ENCODE results near the gene CDKAL1.

The CDKAL1 gene

DNA sequence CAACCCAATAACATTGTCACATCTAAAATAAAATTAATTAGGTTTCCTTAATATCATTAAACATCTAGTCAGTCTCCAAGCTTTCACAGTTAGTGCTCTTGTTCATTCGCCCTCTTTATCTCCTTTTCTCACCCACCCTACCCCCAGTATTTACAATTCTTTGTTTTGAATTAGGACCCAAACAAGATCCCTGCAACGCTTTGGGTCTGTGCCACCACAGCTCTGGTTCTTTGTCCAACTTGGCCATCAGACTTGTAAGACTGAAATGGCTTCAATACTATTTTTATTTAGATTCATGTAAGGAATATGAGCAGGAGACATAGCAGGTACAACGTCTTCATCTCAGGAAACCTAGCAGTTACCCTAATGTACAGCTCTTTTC is 276.5 kb downstream of the CDKAL1 start:
- 32% methylated on average over 1 of the region's 3 CpGs for WGBS
- Histone ChIP-seq H2AFZ (ENCODE audit: low read depth, low read length) (no peak overlapping the region), H4K8ac (ENCODE audit: low read length) (peak overlapping the region; percentile 23), H3K36me3 (ENCODE audit: control insufficient read depth in 1 of 2, insufficient read depth in 2 of 2, low read depth in 1 of 2, low read length in 2 of 2) (no peaks in the 10 kb centered on the region), H3K4me2 (ENCODE audit: low read length, poor library complexity, severe bottlenecking) (no peak overlapping the region), H3K27ac (ENCODE audit: low read length, poor library complexity, severe bottlenecking) (peak overlapping the region; percentile 95), H3K27me3 (ENCODE audit: control insufficient read depth in 1 of 2, insufficient read depth in 1 of 2, low read length in 2 of 2) (no peaks in the 10 kb centered on the region), H2BK120ac (ENCODE audit: low read depth, low read length) (peak overlapping the region; percentile 34), H3K14ac (ENCODE audit: low read length in 2 of 2) (no peak overlapping the region), H4K91ac (ENCODE audit: low read length) (no peak overlapping the region), H2BK15ac (ENCODE audit: low read depth, poor library complexity, severe bottlenecking) (no peak overlapping the region), H3K79me1 (replicated peaks; ENCODE audit: low read length, poor library complexity, severe bottlenecking) (peaks cover 5% of the 10 kb centered on the region), H3K18ac (ENCODE audit: low read depth in 1 of 2, low read length in 2 of 2) (peak overlapping the region; percentile 52 to 56), H3K23ac (ENCODE audit: low read length in 2 of 2) (no peak overlapping the region), H3K4me1 (ENCODE audit: control insufficient read depth, insufficient read depth, low read depth, low read length) (peaks cover 2% of the 10 kb centered on the region), H3K4ac (ENCODE audit: low read depth in 1 of 2, low read length in 2 of 2) (no peak overlapping the region), H2BK5ac (ENCODE audit: low read depth, low read length, poor library complexity, severe bottlenecking) (peak overlapping the region; percentile 96), H3K4me3 (ENCODE audit: insufficient read depth in 1 of 2, low read depth in 1 of 2, low read length in 2 of 2) (no peak overlapping the region), H2AK5ac (ENCODE audit: low read length, severe bottlenecking) (peak overlapping the region; percentile 97), H2BK12ac (ENCODE audit: low read length in 2 of 2) (no peak overlapping the region), H3K9me3 (ENCODE audit: control insufficient read depth, low read length) (peaks cover 9% of the 10 kb centered on the region), H3K9ac (ENCODE audit: low read length) (peak overlapping the region; percentile 88)
- no peak for DNase-seq

DNA sequence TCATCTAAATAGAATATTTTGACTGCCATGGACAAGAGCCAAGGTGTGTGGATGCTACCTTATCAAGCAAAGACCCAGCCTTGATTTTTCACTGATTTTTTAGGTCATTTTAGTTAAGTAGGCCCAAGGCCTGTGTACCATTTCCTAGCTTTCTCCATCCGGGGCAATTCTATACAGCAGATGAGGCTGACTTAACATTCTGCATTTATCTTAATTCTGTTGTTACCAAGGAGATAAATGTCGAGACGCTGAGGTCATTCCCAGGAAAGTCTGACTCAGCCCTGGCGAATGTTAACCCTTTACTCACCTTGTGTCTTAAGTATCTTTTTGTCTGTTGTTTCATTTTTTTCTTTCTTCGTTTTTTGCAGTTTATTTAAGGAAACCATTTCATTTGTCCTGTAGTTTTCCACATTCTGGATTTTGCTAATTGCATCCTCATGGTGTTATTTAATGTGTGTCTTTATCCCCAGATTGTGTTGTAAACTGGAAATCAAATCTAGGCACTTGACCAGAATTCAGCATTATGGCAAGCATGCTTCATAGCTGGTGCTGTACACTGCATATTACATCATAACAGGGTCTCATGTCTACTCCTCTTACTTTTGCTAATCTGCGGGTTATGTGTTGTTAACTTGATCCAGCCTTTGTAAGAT is 277.0 kb downstream of the CDKAL1 start:
- Histone ChIP-seq H4K91ac (ENCODE audit: low read length) (no peak overlapping the region), H2BK15ac (ENCODE audit: low read depth, poor library complexity, severe bottlenecking) (no peak overlapping the region), H3K4me2 (ENCODE audit: low read length, poor library complexity, severe bottlenecking) (no peak overlapping the region), H3K4me1 (ENCODE audit: control insufficient read depth, insufficient read depth, low read depth, low read length) (peaks cover 2% of the 10 kb centered on the region), H2BK120ac (ENCODE audit: low read depth, low read length) (peak overlapping the region; percentile 34), H3K27me3 (ENCODE audit: control insufficient read depth in 1 of 2, insufficient read depth in 1 of 2, low read length in 2 of 2) (no peaks in the 10 kb centered on the region), H2AK5ac (ENCODE audit: low read length, severe bottlenecking) (peak overlapping the region; percentile 97), H3K36me3 (ENCODE audit: control insufficient read depth in 1 of 2, insufficient read depth in 2 of 2, low read depth in 1 of 2, low read length in 2 of 2) (no peaks in the 10 kb centered on the region), H3K9me3 (ENCODE audit: control insufficient read depth, low read length) (peaks cover 7% of the 10 kb centered on the region), H3K4me3 (ENCODE audit: insufficient read depth in 1 of 2, low read depth in 1 of 2, low read length in 2 of 2) (no peak overlapping the region), H3K23ac (ENCODE audit: low read length in 2 of 2) (no peak overlapping the region), H3K4ac (ENCODE audit: low read depth in 1 of 2, low read length in 2 of 2) (no peak overlapping the region), H2AFZ (ENCODE audit: low read depth, low read length) (no peak overlapping the region), H3K14ac (ENCODE audit: low read length in 2 of 2) (no peak overlapping the region), H3K9ac (ENCODE audit: low read length) (peak overlapping the region; percentile 88), H3K79me1 (replicated peaks; ENCODE audit: low read length, poor library complexity, severe bottlenecking) (peaks cover 5% of the 10 kb centered on the region), H3K27ac (ENCODE audit: low read length, poor library complexity, severe bottlenecking) (peak overlapping the region; percentile 96), H2BK5ac (ENCODE audit: low read depth, low read length, poor library complexity, severe bottlenecking) (peak overlapping the region; percentile 96), H3K18ac (ENCODE audit: low read depth in 1 of 2, low read length in 2 of 2) (peak overlapping the region in 1 of 2 experiments; percentile 52), H4K8ac (ENCODE audit: low read length) (no peak overlapping the region), H2BK12ac (ENCODE audit: low read length in 2 of 2) (no peak overlapping the region)
- DNase-seq: peak; percentile 98
- WGBS: 0% methylated on average over 4 of the region's 6 CpGs

- H4K8ac ChIP-seq (ENCODE audit: low read length): no peak overlapping the region
- no peak overlapping the region for H3K4ac ChIP-seq (ENCODE audit: low read depth in 1 of 2, low read length in 2 of 2)
- no peak overlapping the region for H2BK120ac ChIP-seq (ENCODE audit: low read depth, low read length)
- H3K27ac ChIP-seq (ENCODE audit: low read length, poor library complexity, severe bottlenecking): no peak overlapping the region
- WGBS: no CpG with 5 or more reads among the region's 2 CpGs
- H2AK5ac ChIP-seq (ENCODE audit: low read length, severe bottlenecking): no peak overlapping the region
- H3K27me3 ChIP-seq (ENCODE audit: control insufficient read depth in 1 of 2, insufficient read depth in 1 of 2, low read length in 2 of 2): no peaks in the 10 kb centered on the region
- H3K4me3 ChIP-seq (ENCODE audit: insufficient read depth in 1 of 2, low read depth in 1 of 2, low read length in 2 of 2): no peak overlapping the region
- no peak overlapping the region for H3K4me2 ChIP-seq (ENCODE audit: low read length, poor library complexity, severe bottlenecking)
- H3K18ac ChIP-seq (ENCODE audit: low read depth in 1 of 2, low read length in 2 of 2): no peak overlapping the region
- H2BK12ac ChIP-seq (ENCODE audit: low read length in 2 of 2): peak overlapping the region in 1 of 2 experiments; percentile 4
- no peaks in the 10 kb centered on the region for H3K9me3 ChIP-seq (ENCODE audit: control insufficient read depth, low read length)
- no peak overlapping the region for H3K14ac ChIP-seq (ENCODE audit: low read length in 2 of 2)
- H2AFZ ChIP-seq (ENCODE audit: low read depth, low read length): no peak overlapping the region
- H3K23ac ChIP-seq (ENCODE audit: low read length in 2 of 2): no peak overlapping the region
- no peaks in the 10 kb centered on the region for H3K36me3 ChIP-seq (ENCODE audit: control insufficient read depth in 1 of 2, insufficient read depth in 2 of 2, low read depth in 1 of 2, low read length in 2 of 2)
- no peak overlapping the region for H2BK5ac ChIP-seq (ENCODE audit: low read depth, low read length, poor library complexity, severe bottlenecking)
- no peak overlapping the region for H2BK15ac ChIP-seq (ENCODE audit: low read depth, poor library complexity, severe bottlenecking)
- DNase-seq: no peak
- H3K4me1 ChIP-seq (ENCODE audit: control insufficient read depth, insufficient read depth, low read depth, low read length): peaks cover 2% of the 10 kb centered on the region
- H4K91ac ChIP-seq (ENCODE audit: low read length): no peak overlapping the region
- H3K9ac ChIP-seq (ENCODE audit: low read length): no peak overlapping the region
- peaks cover 5% of the 10 kb centered on the region for H3K79me1 ChIP-seq (replicated peaks; ENCODE audit: low read length, poor library complexity, severe bottlenecking)
Measured at GRCh38 chr6:20812776-20813175, 278.5 kb downstream of the CDKAL1 start.

DNA sequence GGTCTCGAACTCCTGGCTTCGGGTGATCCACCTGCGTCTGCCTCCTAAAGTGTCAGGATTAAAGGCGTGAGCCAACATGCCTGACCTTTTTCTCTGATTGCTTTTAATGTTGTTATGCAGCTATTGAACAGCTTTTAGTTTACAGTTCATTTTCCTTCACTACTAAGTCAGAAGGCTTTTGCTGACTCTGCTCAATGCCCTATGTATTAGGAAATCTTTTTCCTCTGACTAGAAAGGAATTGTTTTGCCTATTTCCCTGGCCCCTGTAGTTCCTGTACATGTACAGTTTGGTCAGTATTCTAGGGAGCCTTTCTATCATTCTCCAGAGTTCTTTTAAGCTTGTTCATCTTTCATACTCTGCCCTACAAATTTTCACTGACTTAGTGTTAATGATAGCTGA is 280.2 kb downstream of the CDKAL1 start:
- Histone ChIP-seq H3K18ac (ENCODE audit: low read depth in 1 of 2, low read length in 2 of 2) (no peak overlapping the region), H3K27ac (ENCODE audit: low read length, poor library complexity, severe bottlenecking) (no peak overlapping the region), H3K9me3 (ENCODE audit: control insufficient read depth, low read length) (no peaks in the 10 kb centered on the region), H4K8ac (ENCODE audit: low read length) (no peak overlapping the region), H3K4me1 (ENCODE audit: control insufficient read depth, insufficient read depth, low read depth, low read length) (peaks cover 2% of the 10 kb centered on the region), H2AK5ac (ENCODE audit: low read length, severe bottlenecking) (peak overlapping the region; percentile 65), H3K4ac (ENCODE audit: low read depth in 1 of 2, low read length in 2 of 2) (no peak overlapping the region), H2AFZ (ENCODE audit: low read depth, low read length) (no peak overlapping the region), H4K91ac (ENCODE audit: low read length) (no peak overlapping the region), H3K4me3 (ENCODE audit: insufficient read depth in 1 of 2, low read depth in 1 of 2, low read length in 2 of 2) (no peak overlapping the region), H3K23ac (ENCODE audit: low read length in 2 of 2) (no peak overlapping the region), H3K79me1 (replicated peaks; ENCODE audit: low read length, poor library complexity, severe bottlenecking) (peaks cover 4% of the 10 kb centered on the region), H2BK120ac (ENCODE audit: low read depth, low read length) (no peak overlapping the region), H3K27me3 (ENCODE audit: control insufficient read depth in 1 of 2, insufficient read depth in 1 of 2, low read length in 2 of 2) (no peaks in the 10 kb centered on the region), H2BK12ac (ENCODE audit: low read length in 2 of 2) (no peak overlapping the region), H2BK15ac (ENCODE audit: low read depth, poor library complexity, severe bottlenecking) (no peak overlapping the region), H3K9ac (ENCODE audit: low read length) (no peak overlapping the region), H3K14ac (ENCODE audit: low read length in 2 of 2) (no peak overlapping the region), H3K4me2 (ENCODE audit: low read length, poor library complexity, severe bottlenecking) (no peak overlapping the region), H3K36me3 (ENCODE audit: control insufficient read depth in 1 of 2, insufficient read depth in 2 of 2, low read depth in 1 of 2, low read length in 2 of 2) (no peaks in the 10 kb centered on the region), H2BK5ac (ENCODE audit: low read depth, low read length, poor library complexity, severe bottlenecking) (no peak overlapping the region)
- 100% methylated on average over 3 of the region's 4 CpGs for WGBS
- DNase-seq: peak; percentile 37

Measured in mesenchymal stem cell (in vitro differentiated cells and primary cell).